C4-2B (cell line): Measurements from ENCODE around the gene TMEM213.

ENCODE experiments used
- H3K27ac ChIP-seq: fragments of 450-650 bp; 2 replicates; pipeline ENCODE4 v1.5.1; 2017
- ZFX ChIP-seq: fragments of 450-650 bp; IDR thresholded peaks from 2 replicates; pipeline ENCODE4 v1.6.1; 2017
- TF ChIP-seq, protein P1 (sequence below): fragments of 450-650 bp; conservative IDR thresholded peaks from 2 replicates; pipeline ENCODE4 v1.5.1; 2017; ENCODE audit warnings: mild to moderate bottlenecking

The TMEM213 gene

DNA sequence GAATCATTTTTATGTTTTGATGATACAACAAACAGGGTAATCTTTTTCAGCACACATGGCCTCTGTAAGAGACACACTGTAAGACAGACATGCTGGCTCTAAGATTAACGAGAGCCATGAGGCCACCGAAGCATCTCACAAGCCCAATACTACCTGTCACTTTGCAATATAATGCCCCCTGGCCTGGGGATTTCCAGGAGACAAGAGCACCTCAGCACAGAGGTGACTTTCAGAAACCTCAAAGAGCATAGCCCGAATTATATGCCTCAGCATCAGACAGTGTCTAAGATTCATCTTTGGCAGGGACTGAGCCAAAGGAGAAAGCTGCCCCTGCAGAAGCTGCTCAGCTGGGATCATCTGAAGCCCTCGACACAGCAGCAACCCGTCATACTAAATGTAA, 44.2 kb upstream of the TMEM213 start:
- no peak for TF ChIP-seq ZFX
- TF ChIP-seq, protein P1, sequence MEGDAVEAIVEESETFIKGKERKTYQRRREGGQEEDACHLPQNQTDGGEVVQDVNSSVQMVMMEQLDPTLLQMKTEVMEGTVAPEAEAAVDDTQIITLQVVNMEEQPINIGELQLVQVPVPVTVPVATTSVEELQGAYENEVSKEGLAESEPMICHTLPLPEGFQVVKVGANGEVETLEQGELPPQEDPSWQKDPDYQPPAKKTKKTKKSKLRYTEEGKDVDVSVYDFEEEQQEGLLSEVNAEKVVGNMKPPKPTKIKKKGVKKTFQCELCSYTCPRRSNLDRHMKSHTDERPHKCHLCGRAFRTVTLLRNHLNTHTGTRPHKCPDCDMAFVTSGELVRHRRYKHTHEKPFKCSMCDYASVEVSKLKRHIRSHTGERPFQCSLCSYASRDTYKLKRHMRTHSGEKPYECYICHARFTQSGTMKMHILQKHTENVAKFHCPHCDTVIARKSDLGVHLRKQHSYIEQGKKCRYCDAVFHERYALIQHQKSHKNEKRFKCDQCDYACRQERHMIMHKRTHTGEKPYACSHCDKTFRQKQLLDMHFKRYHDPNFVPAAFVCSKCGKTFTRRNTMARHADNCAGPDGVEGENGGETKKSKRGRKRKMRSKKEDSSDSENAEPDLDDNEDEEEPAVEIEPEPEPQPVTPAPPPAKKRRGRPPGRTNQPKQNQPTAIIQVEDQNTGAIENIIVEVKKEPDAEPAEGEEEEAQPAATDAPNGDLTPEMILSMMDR = no peak
- no peak overlapping the region for H3K27ac ChIP-seq

DNA sequence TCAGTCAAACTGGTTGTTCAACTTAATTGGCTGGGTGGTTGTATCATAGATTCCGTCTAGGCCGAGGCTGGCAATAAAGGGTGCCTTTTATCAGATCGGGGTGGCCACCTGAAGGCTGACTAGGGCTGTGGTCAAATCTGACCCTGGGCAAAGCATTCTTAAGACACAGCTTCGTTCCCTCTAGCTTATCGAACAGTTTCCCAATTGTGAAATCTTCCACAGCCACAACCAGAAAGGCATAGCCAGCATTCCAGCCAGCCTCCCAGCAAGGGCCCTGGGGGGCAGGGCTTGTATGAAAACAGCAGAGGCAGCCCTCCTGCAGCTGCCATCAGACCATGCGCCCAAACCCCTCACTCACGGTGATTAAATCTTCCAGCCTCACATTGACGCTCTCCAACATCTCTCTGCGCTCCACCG, 42.5 kb upstream of the TMEM213 start:
- TF ChIP-seq, protein P1 = no peak
- TF ChIP-seq ZFX = no peak
- no peak overlapping the region for H3K27ac ChIP-seq

DNA sequence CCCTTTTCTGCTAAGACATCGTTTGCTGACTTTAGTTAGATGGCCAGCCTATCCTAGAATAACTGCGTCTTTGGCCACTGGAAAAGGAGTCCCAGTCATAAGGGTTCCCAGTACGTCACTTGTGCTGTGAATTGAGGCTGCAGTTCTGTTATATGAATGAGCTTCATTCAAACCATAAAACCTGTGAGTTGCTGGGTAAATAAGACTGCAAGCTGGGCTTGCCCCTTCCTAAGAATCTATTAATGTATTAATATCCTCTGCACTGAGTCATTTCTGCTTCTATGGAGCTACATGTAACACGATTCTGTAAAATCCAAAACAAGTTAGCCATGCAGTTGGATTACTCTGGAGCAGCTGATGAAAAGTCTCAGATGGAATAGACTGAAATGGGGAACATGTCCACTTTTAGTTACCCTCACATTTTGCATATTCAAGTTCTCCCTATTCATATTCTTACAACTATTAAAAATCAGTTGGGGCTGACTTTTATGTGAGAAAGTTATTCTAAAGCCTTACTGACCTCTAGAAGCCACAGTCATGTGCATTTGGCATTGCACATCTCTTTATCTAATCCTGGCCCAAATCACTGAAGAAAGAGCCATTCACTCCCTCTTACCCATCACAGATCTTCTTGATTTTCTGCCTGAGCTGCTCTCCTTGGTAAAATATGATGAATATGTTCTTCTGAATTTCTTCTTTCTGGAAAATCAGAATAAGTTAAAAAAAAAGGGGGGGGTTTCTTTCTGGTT, 41.8 kb upstream of the TMEM213 start:
- no peak for TF ChIP-seq ZFX
- TF ChIP-seq, protein P1 = no peak
- no peak overlapping the region for H3K27ac ChIP-seq

GRCh38 chr7:138756591-138757242, 41.1 kb upstream of the TMEM213 start:
- TF ChIP-seq, protein P1 = no peak
- no peak for TF ChIP-seq ZFX
- no peak overlapping the region for H3K27ac ChIP-seq

DNA sequence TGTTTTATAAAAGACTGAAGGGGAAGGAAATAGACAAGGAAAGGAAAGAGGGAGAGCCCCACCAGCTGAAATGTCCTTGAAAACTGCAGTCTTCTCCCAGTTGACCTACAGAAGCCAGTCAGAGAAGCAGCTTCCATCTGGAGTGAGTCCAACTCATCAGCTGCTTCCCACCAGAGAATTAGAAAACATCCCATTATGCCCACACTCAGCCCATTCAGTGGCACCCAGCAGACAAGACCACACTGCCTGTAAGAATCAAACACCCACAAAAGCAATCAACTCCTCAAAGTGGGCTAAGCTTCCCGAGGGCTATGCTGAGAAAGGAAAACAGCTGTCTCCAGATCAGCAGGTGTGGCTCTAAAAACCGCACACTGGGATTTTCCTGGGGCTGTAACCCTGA, 29.6 kb upstream of the TMEM213 start:
- TF ChIP-seq ZFX = no peak
- TF ChIP-seq, protein P1 = no peak

DNA sequence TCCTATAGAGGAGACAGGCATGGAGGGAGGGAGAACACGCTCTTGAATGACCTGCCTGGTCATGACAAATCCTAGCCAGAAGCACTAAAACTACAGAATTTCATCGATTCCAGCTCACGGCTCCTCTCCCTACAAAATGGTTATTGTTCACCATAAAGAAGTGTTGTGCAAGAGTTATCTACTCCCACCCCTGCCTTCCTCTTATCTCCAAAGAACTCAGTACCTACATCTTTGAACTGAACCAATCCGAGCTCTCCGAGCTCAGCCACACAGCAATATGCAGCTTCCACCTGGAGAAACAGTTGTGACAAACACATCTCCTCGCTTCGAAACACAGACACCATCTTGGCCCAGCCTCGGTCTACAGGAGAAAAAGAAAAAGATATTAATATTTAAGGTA, 26.9 kb upstream of the TMEM213 start:
- TF ChIP-seq, protein P1 = no peak
- no peak for TF ChIP-seq ZFX

More for the DNA sequence above, 29.6 kb upstream of the TMEM213 start:
- H3K27ac ChIP-seq = no peak overlapping the region

GRCh38 chr7:138773176-138773575, 24.6 kb upstream of the TMEM213 start:
- TF ChIP-seq ZFX = no peak
- TF ChIP-seq, protein P1 = no peak
- no peak overlapping the region for H3K27ac ChIP-seq

More for the DNA sequence above, 26.9 kb upstream of the TMEM213 start:
- no peak overlapping the region for H3K27ac ChIP-seq
